NCI-H1436 (cell line): ENCODE results near the gene PLD1.

Experiments used
- DNase-seq: peaks from one replicate; lab custom pipeline; 2025; lab: John Stamatoyannopoulos, UW

PLD1 gene

DNA sequence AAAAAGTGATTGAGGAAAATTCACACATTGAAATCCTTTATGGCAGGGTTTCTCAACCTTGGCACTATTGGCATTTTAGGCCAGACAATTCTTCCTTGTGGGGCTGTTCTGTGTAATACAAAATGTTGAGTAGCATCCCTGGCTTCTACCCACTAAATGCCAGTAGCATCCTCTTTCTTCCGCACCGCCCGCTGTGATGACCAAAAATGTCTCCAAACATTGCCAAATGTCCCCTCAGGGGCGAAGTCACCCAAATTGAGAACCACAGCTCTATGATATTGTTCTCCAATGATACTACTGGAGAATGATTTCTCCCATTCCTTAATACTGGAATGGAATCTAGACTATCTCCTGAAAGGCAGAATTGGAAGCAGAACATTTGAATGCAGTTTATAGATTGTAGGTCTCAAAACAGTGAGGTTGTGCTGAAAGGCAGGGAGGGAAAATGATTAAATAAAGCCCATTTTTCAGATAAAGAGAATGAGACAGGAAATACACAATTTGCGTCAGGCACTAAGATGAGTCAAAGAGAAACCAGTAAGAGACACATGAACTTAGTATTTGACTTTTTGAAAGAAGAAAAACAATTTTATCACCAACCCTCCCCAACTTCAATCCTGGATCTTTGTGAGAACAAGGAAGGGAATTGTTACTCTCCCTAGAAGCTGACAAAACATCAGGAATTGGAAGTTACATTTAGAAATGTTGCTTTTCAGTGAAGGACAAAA is 248.5 kb downstream of the PLD1 start:
- DNase-seq, result no peak

DNA sequence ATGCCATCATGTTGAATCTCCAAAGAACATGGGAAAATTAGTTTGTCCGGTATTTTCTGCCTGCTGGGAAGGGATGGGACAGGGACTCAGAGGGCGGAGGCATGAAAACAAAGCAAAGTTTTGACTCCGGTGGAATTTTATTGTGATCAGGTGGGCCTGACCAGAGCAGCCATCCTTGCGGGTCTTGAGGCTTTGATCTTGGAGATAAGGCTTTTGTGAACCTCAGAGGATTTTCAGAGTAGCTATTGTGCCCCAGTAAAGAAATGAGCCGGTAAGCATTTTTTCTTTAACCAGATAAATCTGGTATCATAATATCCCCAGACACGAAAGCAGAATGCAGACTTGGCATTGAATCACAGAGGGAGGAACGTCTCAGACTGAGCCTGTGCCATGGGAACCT is 250.7 kb downstream of the PLD1 start:
- no peak for DNase-seq

DNA sequence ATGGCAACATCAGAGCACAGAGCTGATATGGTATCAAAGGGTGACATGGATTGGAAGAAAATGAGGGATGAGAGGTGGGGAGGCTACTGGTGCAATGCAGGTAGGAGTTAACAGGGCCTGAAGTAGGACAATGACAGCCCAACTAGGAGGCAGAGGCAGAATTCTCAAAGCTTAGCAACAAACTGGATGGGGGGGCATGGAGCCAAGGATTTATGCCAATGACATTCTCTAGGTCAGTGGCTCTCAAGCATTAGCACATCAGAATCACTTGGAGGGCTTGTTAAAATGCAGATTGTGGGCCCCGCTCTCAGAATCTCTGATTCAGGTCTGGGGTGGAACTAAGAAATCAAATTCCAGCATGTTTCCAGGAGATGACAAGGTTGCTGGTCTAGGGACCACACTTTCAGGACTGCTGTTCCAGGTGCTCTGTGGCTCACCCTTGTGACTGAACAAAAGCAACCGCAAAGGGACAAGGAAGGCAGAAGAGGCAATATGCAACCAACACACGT is 252.0 kb downstream of the PLD1 start:
- no peak for DNase-seq

DNA sequence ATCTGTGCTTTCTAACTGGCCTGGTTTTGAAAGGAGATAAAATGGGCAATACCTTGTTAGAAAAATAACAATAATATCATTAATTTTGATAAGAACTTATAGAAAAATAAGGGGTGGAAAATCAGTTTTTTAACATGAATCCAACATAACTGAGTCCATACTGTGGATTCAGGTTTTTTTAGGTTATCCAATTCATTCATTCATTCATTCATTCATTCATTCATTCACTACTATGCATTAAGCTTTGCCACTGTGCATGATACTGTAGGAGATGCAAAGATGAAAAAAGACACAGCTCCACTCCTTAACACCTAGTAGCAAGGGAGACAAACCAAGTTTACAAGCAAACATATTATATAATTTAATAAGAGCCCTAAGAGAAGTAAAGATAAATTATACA is 253.1 kb downstream of the PLD1 start:
- no peak for DNase-seq

DNA sequence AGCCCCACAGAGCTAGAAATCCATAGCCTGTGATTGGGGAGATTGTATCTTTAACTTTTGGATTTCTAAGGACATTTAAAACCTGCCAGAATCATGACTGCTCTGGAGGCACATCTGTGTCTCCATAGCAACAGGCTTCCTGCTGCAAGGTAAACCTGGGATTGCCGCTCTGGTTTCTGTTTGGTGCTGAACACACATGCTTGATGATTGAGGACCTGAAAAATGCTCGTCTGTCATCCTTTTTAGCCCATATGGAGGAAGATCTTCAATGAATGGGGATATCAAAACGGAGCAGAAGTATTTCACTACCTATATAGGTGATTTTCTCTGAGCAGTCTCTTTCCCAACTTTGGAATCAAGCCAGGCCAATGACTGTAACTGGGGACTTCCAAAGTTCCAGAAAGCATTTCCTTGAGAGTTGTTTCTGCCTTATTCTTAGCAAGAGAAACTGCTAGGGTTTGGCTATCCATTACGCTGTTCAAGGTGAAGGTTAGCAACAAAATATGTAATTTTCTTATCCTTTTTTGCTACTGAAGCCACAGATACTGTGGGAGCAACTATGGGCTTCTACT is 253.6 kb downstream of the PLD1 start:
- DNase-seq, result peak; percentile 12

DNA sequence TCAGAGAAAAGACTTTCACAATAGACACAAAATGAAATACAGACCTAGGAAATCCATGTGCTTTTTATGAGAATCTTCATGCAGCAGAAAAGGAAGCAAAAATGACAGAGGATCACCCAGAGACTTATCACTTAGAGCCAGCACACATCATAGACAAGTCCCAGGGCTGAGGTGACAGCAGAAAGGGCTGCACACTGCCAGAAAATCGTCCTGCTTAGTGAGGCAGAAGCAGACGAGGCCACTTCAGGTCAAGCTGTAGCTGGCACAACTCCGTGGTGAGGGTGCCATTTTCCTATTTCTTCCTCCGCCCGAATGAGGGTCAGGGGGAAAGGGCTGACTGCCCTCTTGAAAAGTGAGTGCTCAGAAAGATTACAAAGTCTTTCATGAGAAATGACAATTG is 254.1 kb downstream of the PLD1 start:
- no peak for DNase-seq

DNA sequence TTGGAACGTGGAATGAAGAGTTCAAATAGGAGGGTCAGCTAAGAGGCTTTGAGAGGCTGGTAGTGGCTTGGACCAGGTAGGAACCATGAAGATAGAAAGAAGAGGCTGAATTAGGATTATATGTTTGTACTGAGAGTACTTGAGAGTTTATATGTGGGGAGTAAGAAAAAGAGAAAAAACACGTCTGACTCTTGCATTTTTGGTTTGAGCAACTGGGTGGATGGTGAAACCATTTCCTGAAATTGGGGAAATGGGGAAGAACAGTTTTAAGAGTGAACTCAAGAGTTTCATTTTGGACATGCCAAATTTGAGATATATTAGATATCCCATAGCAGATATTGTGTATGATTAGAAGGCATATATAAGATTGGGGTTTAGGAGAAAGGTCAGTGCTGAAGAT is 257.2 kb downstream of the PLD1 start:
- no peak for DNase-seq

DNA sequence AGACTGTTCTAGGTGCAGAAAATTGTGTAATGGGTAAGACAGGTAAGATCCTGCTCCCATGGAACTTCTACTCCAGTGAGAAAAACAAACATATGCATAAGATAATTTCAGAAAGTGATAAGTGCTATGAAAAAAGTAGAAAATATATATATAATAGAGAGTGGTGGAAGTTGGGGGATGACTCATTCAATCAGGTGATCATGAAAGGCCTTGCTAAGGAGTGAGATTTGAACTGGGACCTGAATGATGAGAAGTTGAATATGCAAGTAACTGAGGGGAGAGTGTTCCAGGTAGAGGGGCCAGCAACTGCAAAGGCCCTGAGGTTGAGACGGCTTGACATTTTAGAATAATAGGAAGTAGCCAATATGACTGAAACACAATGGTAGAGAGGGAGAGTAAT is 257.8 kb downstream of the PLD1 start:
- DNase-seq, result no peak

DNA sequence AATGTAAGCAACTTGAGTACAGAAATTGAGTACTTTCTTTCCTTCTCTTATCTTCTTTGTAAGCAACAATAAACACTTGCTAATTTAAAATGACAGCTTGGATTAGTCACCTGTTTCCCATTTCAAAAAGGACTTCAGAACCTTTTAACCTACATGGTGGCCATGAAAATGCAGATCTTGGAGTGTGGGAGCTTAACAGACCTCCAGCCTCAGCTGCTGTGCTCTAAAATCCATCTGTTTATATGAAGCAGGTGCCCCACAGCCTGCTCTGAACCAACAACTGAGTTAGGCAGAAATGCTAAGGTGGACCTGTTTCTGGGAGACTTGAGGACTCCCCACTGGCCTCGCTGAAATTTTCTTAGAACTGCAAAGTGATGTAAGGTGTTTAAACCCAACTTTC is 259.0 kb downstream of the PLD1 start:
- no peak for DNase-seq
